CD4-positive, alpha-beta memory T cell (primary cell): Measurements from ENCODE around the gene CLN6. TPM values are rescaled to one million over a fixed set of nuclear protein-coding genes. Genes with fewer than 3 reads are reported as not detected.
"Not testable (repeated sequence)": the region's sequence is repeated elsewhere in the genome, so short reads cannot be mapped to it uniquely, and the experiment has no call there.

Experiments used
- CTCF ChIA-PET: fragments of 350-600 bp; sonication (Branson Sonifier 250); formaldehyde crosslinking; loops from one replicate; lab custom pipeline; 2021; ENCODE audit warnings: inconsistent platforms; ENCODE audit not compliant: partially characterized antibody; lab: Charles Lee
- POLR2A ChIA-PET: fragments of 350-600 bp; sonication (Branson Sonifier 250); formaldehyde crosslinking; loops from one replicate; lab custom pipeline; 2021; ENCODE audit not compliant: partially characterized antibody; lab: Charles Lee
- DNase-seq, 5 donors: peaks; one replicate each; pipeline versions ENCODE4 v3.0.0 to v3.0.0-alpha.2; 2020 to 2022; ENCODE audit warnings: mixed read lengths in 1 of 5
- H3K27ac ChIP-seq: one replicate; pipeline ENCODE4 v1.7.0; 2013; ENCODE audit warnings: low read depth, low read length
- H3K27me3 ChIP-seq: 2 replicates; pipeline ENCODE4 v1.7.0; 2013; ENCODE audit warnings: mild to moderate bottlenecking, low read length, moderate library complexity; ENCODE audit not compliant: insufficient read depth
- H3K36me3 ChIP-seq: 2 replicates; pipeline ENCODE4 v1.7.0; 2013; ENCODE audit warnings: mild to moderate bottlenecking, low read length, moderate library complexity; ENCODE audit not compliant: insufficient read depth
- H3K4me1 ChIP-seq: 2 replicates; pipeline ENCODE4 v1.7.0; 2013; ENCODE audit warnings: mild to moderate bottlenecking, low read length, moderate library complexity; ENCODE audit not compliant: insufficient read depth
- H3K4me3 ChIP-seq, 2 donors: one replicate each; pipeline ENCODE4 v1.7.0; 2013; ENCODE audit warnings: low read length in 2 of 2, mild to moderate bottlenecking in 1 of 2
- H3K9me3 ChIP-seq, 2 donors: one replicate each; pipeline ENCODE4 v1.7.0; 2013; ENCODE audit warnings: low read length in 2 of 2, control low read depth in 1 of 2; ENCODE audit not compliant: control insufficient read depth in 1 of 2
- H3K27ac Mint-ChIP-seq, 7 donors: one replicate each; pipeline ENCODE4 v1.8.0; 2020 to 2021; ENCODE audit warnings: mixed read lengths in 7 of 7, mild to moderate bottlenecking in 6 of 7, inconsistent platforms in 3 of 7, moderate library complexity in 3 of 7
- H3K27me3 Mint-ChIP-seq, 2 donors: one replicate each; pipeline ENCODE4 v1.8.0; 2020 to 2021; ENCODE audit warnings: mixed read lengths in 2 of 2
- H3K36me3 Mint-ChIP-seq, 2 donors: one replicate each; pipeline ENCODE4 v1.8.0; 2020 to 2021; ENCODE audit warnings: mixed read lengths in 2 of 2, inconsistent platforms in 1 of 2, mild to moderate bottlenecking in 1 of 2
- H3K4me1 Mint-ChIP-seq, 4 donors: one replicate each; pipeline ENCODE4 v1.8.0; 2020 to 2021; ENCODE audit warnings: mixed read lengths in 4 of 4, mild to moderate bottlenecking in 1 of 4
- H3K4me3 Mint-ChIP-seq, 8 donors: one replicate each; pipeline ENCODE4 v1.8.0; 2020 to 2021; ENCODE audit warnings: mixed read lengths in 8 of 8, mild to moderate bottlenecking in 7 of 8, moderate library complexity in 6 of 8, inconsistent platforms in 3 of 8
- H3K9me3 Mint-ChIP-seq, 8 donors: one replicate each; pipeline ENCODE4 v1.8.0; 2020 to 2021; ENCODE audit warnings: mixed read lengths in 8 of 8, mild to moderate bottlenecking in 5 of 8, inconsistent platforms in 3 of 8, moderate library complexity in 1 of 8
- intact Hi-C: fragments of 100-400 bp; cut with micrococcal nuclease; formaldehyde crosslinking; loops from one replicate; pipeline ENCODE4 v1.15.1; 2023
- polyA plus RNA-seq, 2 donors: library from polyadenylated mRNA; unstranded; fragments of 300-500 nt; fragmentation: Illumina TruSeq; gene quantifications; one replicate each; pipeline ENCODE4 v1.2.3, GENCODE V29; 2021
- total RNA-seq, 2 experiments: library from RNA; stranded (reverse); gene quantifications; one replicate each; pipeline ENCODE4 v1.2.3, GENCODE V29; 2021

CLN6 gene
- total and polyA plus RNA-seq, 4 experiments from 2014 or later = 2.2 to 15.6 (median 8.5) TPM

- Histone ChIP-seq H3K36me3 (no peaks in the 10 kb centered on the region), H3K27ac (no peak overlapping the region), H3K4me3 (no peak overlapping the region), H3K4me1 (peaks cover 3% of the 10 kb centered on the region), H3K27me3 (no peaks in the 10 kb centered on the region), H3K9me3 (no peaks in the 10 kb centered on the region)
- intact Hi-C loops = no loop called here
- Mint-ChIP-seq H3K4me3 (no peak overlapping the region), H3K36me3 (no peaks in the 10 kb centered on the region), H3K27me3 (no peaks in the 10 kb centered on the region), H3K4me1 (peaks cover 3 to 18% (median 9%) of the 10 kb centered on the region in 4 donors), H3K27ac (peak overlapping the region in 1 of 7 donors; percentile 15), H3K9me3 (no peaks in the 10 kb centered on the region)
- DNase-seq = no peak
- ChIA-PET CTCF (no interaction called here), POLR2A (no interaction called here)
These were observed 26.0 kb downstream of the CLN6 start for GRCh38 chr15:68203486-68203885.

- H3K9me3 Mint-ChIP-seq, H3K27ac ChIP-seq, H3K27me3 Mint-ChIP-seq, intact Hi-C loops, H3K4me3 ChIP-seq, CTCF ChIA-PET, H3K36me3 Mint-ChIP-seq, DNase-seq, H3K27me3 ChIP-seq, H3K9me3 ChIP-seq, H3K4me3 Mint-ChIP-seq, POLR2A ChIA-PET, H3K27ac Mint-ChIP-seq, H3K4me1 ChIP-seq, H3K36me3 ChIP-seq: not testable (repeated sequence)
- H3K4me1 Mint-ChIP-seq = peaks cover 3 to 13% (median 7%) of the 10 kb centered on the region in 4 donors
These were observed 26.5 kb downstream of the CLN6 start for GRCh38 chr15:68202994-68203393.

GRCh38 chr15:68201879-68202261 is 27.7 kb downstream of the CLN6 start:
- no peaks in the 10 kb centered on the region for H3K27me3 ChIP-seq
- no peak overlapping the region for H3K4me3 ChIP-seq
- intact Hi-C loops = no loop called here
- Mint-ChIP-seq H3K4me1 (peaks cover 3 to 7% (median 5%) of the 10 kb centered on the region in 4 donors), H3K27ac (peak overlapping the region in 3 of 7 donors; percentile 28 to 42 (median 36)), H3K9me3 (no peaks in the 10 kb centered on the region), H3K27me3 (no peaks in the 10 kb centered on the region), H3K36me3 (no peaks in the 10 kb centered on the region), H3K4me3 (no peak overlapping the region)
- no peak overlapping the region for H3K27ac ChIP-seq
- H3K36me3 ChIP-seq = no peaks in the 10 kb centered on the region
- POLR2A ChIA-PET = no interaction called here
- CTCF ChIA-PET = no interaction called here
- peaks cover 3% of the 10 kb centered on the region for H3K4me1 ChIP-seq
- no peak for DNase-seq
- H3K9me3 ChIP-seq = no peaks in the 10 kb centered on the region

- Histone ChIP-seq H3K27ac (no peak overlapping the region), H3K4me1 (peaks cover 3% of the 10 kb centered on the region), H3K36me3 (no peaks in the 10 kb centered on the region), H3K4me3 (no peak overlapping the region), H3K27me3 (no peaks in the 10 kb centered on the region), H3K9me3 (no peaks in the 10 kb centered on the region)
- intact Hi-C loops = no loop called here
- Mint-ChIP-seq H3K36me3 (no peaks in the 10 kb centered on the region), H3K27me3 (no peaks in the 10 kb centered on the region), H3K27ac (peak overlapping the region in 4 of 7 donors; percentile 28 to 52 (median 39)), H3K4me1 (peaks cover 3 to 5% (median 4%) of the 10 kb centered on the region in 4 donors), H3K4me3 (no peak overlapping the region), H3K9me3 (no peaks in the 10 kb centered on the region)
- POLR2A ChIA-PET = no interaction called here
- no peak for DNase-seq
- CTCF ChIA-PET = no interaction called here
These were observed 28.2 kb downstream of the CLN6 start for GRCh38 chr15:68201153-68201878.

- ChIA-PET CTCF (no interaction called here), POLR2A (no interaction called here)
- intact Hi-C loops = no loop called here
- Mint-ChIP-seq H3K9me3 (no peaks in the 10 kb centered on the region), H3K4me1 (peaks cover 0 to 3% (median under 1%) of the 10 kb centered on the region in 4 donors), H3K27ac (peak overlapping the region in 2 of 7 donors; percentile 1 to 15), H3K27me3 (no peaks in the 10 kb centered on the region), H3K4me3 (no peak overlapping the region), H3K36me3 (no peaks in the 10 kb centered on the region)
- no peaks in the 10 kb centered on the region for H3K9me3 ChIP-seq
- H3K4me1 ChIP-seq = peaks cover 3% of the 10 kb centered on the region
- H3K27me3 ChIP-seq = no peaks in the 10 kb centered on the region
- H3K4me3 ChIP-seq = no peak overlapping the region
- H3K27ac ChIP-seq = no peak overlapping the region
- DNase-seq = no peak
- H3K36me3 ChIP-seq = no peaks in the 10 kb centered on the region
These were observed 29.3 kb downstream of the CLN6 start for GRCh38 chr15:68200016-68200861.

- Histone ChIP-seq H3K4me3 (no peak overlapping the region), H3K27ac (no peak overlapping the region), H3K9me3 (no peaks in the 10 kb centered on the region), H3K36me3 (no peaks in the 10 kb centered on the region), H3K27me3 (no peaks in the 10 kb centered on the region), H3K4me1 (no peaks in the 10 kb centered on the region)
- intact Hi-C loops = no loop called here
- DNase-seq = no peak
- Mint-ChIP-seq H3K27ac (peak overlapping the region in 2 of 7 donors; percentile 30 to 36), H3K9me3 (no peaks in the 10 kb centered on the region), H3K4me3 (no peak overlapping the region), H3K4me1 (peaks cover 0 to 3% (median under 1%) of the 10 kb centered on the region in 4 donors), H3K36me3 (no peaks in the 10 kb centered on the region), H3K27me3 (no peaks in the 10 kb centered on the region)
- ChIA-PET CTCF (no interaction called here), POLR2A (no interaction called here)
These were observed 30.2 kb downstream of the CLN6 start for GRCh38 chr15:68199340-68199739.

- Mint-ChIP-seq H3K27ac (peak overlapping the region in 5 of 7 donors; percentile 27 to 86 (median 57)), H3K4me1 (peaks cover 0 to 3% (median under 1%) of the 10 kb centered on the region in 4 donors), H3K27me3 (no peaks in the 10 kb centered on the region), H3K36me3 (peaks cover 10 to 11% of the 10 kb centered on the region in 2 donors), H3K9me3 (no peaks in the 10 kb centered on the region), H3K4me3 (no peak overlapping the region)
- no peaks in the 10 kb centered on the region for H3K4me1 ChIP-seq
- H3K27ac ChIP-seq = no peak overlapping the region
- POLR2A ChIA-PET = no interaction called here
- no peaks in the 10 kb centered on the region for H3K36me3 ChIP-seq
- H3K9me3 ChIP-seq = no peaks in the 10 kb centered on the region
- CTCF ChIA-PET = interaction anchor here (1.7 kb wide), 1 partner anchor 13 kb away, joined by 3 read pairs; no protein-coding TSS in a partner anchor
- intact Hi-C loops = no loop called here
- no peaks in the 10 kb centered on the region for H3K27me3 ChIP-seq
- H3K4me3 ChIP-seq = no peak overlapping the region
- DNase-seq = no peak
These were observed 31.7 kb downstream of the CLN6 start for GRCh38 chr15:68197661-68198437.
